GM13977 (cell line): ENCODE data around the gene GDF7.

Source experiments
- DNase-seq: peaks from one replicate; pipeline ENCODE4 v3.0.0; 2012; ENCODE audit warnings: low spot score
- CTCF ChIP-seq: IDR thresholded peaks from 2 replicates; pipeline ENCODE4 v1.5.1; 2012; ENCODE audit warnings: mild to moderate bottlenecking, control low read depth; ENCODE audit not compliant: insufficient read depth; ENCODE audit errors: extremely low read depth, missing control alignments
- in situ Hi-C: fragments of 300-500 bp; cut with MboI; formaldehyde crosslinking; loops from one replicate; pipeline ENCODE4 v1.12.0; 2022; ENCODE audit warnings: low sequenced_read_pairs, low pct_unique_long_range_greater_than_20kb, mixed read lengths, inconsistent platforms; ENCODE audit not compliant: unreplicated experiment

The GDF7 gene

DNA sequence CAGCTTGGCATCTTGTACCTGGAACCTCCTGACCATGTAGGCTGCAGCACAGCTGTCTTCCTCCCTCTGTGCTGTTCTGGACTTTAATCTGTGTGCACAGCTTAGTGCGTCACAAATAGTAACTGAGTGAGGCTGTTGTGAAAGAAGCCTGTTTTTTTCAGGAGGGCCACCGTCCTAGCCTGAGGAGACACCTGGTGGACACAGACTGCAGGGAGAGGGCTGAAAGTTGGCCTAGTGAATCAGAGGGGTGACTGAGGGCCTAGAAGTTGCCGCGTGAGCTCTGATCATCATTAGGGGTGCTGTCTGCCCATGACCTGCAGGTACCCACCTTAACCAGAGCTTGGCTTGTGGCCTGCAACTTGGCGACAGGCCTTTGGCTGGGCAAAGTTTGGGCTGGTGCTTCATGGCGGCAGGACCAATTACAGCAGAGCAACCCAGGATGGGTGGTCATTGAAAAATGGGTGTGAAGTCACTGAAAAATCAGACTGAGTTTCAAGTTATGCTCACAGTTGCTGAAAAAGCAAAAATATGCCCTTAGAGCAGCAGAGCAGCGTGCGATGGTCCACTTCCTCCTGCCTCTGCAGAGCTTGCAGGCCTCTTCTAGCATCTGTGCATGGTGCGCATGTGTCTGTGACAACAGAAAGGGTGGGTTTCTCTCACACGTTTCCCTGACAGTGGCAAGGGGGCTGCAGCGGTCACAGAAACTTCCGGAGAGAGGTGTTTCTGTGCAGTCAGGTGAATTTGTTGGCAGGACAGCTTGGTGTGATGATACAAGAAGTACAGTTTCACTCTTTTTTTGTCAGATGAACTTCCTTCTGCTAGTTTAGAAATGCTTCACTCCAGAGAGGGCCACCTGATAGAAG is 9.6 kb downstream of the GDF7 start:
- peak; percentile 15 for TF ChIP-seq CTCF
- in situ Hi-C loops = no loop called here
- DNase-seq = peak; percentile 62

- in situ Hi-C loops = no loop called here
- TF ChIP-seq CTCF = peak; percentile 23
- DNase-seq = peak; percentile 46
Measured at GRCh38 chr2:20677301-20678085, 10.5 kb downstream of the GDF7 start.

DNA sequence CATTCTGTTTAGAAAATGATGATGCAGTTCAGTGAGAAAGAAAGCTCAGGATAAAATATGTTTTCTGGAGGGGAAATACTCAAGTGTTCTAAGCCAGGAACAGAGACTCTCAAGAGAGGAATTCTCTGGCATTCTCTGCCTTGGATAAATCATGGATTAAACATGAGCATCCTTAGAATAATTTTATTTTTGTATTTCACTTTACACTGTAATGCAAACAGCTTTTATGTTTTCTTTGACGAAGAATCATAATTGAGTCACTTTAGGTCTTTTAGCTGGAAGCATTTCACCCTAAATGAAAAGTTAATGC is 11.1 kb downstream of the GDF7 start:
- DNase-seq = no peak
- in situ Hi-C loops = no loop called here
- no peak for TF ChIP-seq CTCF

GRCh38 chr2:20678780-20679179 is 11.8 kb downstream of the GDF7 start:
- TF ChIP-seq CTCF = no peak
- DNase-seq = no peak
- in situ Hi-C loops = no loop called here

DNA sequence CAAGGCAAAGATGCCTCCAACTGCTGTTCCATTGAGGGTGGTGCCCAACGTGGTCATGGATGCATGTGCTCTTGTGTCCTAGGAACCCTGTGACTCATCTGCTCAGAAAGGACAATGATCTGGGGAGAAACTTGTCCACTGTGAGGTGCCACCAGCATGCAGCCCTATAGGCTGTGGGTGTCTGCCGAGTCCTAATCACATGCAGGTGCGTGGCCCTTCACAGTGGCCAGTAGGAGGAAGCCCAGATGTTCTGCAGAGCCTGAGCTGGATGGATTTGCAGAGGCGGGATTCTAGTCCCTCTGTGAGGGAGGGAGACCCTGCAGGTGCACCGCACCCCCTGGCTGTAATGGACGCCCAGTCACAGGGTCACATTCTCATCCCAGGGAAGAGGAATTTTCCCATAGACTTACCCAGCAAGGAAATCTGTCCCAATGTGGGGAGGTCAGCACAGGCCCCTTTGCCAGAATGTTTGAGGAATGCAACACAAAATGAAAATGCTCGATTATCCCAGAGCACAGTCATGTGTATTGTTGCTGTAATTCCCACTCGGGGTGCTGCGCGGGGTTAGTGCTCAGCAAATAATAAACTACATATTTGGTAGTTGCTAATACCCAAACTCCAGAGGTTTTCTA is 13.9 kb downstream of the GDF7 start:
- no peak for TF ChIP-seq CTCF
- in situ Hi-C loops = no loop called here
- DNase-seq = no peak

DNA sequence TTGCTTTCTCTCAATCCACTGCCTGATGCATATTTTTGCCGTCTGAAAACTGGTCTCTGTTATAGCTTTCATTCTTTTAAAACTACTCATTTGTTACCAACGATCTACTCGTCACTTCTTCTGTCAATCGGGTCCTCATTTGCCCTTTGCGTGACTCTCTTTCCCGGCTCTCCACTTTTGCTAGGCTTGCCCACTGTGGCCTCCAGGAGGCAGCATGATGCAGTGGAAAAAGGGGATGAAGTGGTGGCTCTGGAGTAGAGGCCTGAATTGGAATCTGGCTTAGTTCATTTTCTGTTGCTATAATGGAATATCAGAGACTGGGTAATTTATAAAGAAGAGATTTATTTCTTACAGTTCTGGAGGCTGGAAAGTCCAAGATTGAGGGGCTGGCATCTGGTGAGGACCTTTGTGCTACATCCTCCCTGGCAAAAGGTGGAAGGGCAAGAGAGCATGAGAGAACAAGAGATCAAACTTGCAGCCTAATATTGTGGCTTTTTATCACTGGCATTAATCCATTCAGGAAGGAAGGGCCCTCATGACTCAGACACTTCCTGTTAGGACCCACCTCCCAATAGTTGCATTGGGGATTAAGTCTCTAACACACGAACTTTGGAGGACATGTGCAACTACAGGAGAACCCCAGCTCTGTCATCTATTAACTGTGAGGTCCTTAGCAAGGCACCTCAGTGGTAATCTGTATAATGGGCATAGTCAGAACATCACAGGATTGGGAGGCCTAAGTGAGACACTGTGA is 15.4 kb downstream of the GDF7 start:
- DNase-seq = no peak
- in situ Hi-C loops = no loop called here
- TF ChIP-seq CTCF = peak; percentile 48
